Uterus (tissue), 2 donors: Measurements from ENCODE around the gene COG2.

Source experiments
- POLR2A ChIP-seq, 2 donors: fragments of 450-650 bp; IDR thresholded peaks; one replicate each; pipeline ENCODE4 v1.6.1; 2016; ENCODE audit warnings: antibody characterized with exemption in 2 of 2, mild to moderate bottlenecking in 1 of 2, moderate library complexity in 1 of 2
- TF ChIP-seq, protein P1 (sequence below), 4 experiments: fragments of 200-600 bp in 2 of 4; fragments of 450-650 bp in 2 of 4; sonication (generic) in 2 of 4; IDR thresholded peaks; one replicate each; pipeline ENCODE4 v1.5.1; 2016 to 2019; ENCODE audit warnings: antibody characterized with exemption in 4 of 4, mild to moderate bottlenecking in 2 of 4, moderate library complexity in 1 of 4

DNA sequence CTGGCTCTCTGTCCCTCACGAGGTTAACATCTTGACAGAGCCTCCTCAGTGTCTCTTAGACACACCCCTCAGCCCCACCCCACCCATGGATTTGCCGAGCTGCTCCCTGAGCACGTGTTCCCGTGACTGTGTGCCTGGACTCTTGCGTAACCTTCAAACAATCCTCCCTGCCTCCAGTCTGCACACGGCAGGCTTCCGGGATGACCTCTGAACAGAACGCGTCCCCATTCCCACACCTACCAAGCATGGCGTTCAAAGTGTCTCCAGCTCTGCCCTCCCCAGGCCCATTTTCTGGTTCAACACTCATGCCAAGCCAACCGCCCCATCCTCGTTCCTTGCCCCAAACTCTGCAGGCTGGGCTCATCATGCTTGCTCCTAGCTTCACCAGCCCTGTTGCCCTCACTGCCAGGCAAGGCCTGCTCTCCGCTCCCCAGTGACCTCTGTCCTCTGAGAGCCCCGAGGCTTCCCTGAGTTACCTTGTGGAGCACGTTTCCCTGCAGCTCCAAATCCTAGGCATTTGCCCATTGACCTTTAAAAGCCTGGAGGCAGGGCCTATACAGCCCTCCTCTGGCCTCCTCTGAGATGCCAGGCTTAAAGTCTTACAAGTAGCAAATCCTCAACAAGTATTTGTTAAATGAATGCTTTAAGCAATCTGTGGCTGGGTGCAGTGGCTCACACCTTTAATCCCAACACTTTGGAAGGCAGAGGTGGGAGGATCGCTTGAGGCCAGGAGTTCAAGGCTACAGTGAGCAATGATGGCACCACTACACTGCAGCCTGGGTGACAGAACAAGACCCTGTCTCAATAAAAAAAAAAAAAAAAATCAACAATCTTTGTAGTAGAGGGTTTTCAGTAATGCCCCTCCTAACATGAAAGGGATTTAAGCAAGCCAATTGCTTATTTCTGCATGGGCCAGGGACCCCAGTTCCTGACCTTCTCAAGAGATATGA, 66.6 kb downstream of the COG2 start:
- TF ChIP-seq POLR2A (IDR thresholded peaks at IDR 0.05), result no peak
- TF ChIP-seq, protein P1, sequence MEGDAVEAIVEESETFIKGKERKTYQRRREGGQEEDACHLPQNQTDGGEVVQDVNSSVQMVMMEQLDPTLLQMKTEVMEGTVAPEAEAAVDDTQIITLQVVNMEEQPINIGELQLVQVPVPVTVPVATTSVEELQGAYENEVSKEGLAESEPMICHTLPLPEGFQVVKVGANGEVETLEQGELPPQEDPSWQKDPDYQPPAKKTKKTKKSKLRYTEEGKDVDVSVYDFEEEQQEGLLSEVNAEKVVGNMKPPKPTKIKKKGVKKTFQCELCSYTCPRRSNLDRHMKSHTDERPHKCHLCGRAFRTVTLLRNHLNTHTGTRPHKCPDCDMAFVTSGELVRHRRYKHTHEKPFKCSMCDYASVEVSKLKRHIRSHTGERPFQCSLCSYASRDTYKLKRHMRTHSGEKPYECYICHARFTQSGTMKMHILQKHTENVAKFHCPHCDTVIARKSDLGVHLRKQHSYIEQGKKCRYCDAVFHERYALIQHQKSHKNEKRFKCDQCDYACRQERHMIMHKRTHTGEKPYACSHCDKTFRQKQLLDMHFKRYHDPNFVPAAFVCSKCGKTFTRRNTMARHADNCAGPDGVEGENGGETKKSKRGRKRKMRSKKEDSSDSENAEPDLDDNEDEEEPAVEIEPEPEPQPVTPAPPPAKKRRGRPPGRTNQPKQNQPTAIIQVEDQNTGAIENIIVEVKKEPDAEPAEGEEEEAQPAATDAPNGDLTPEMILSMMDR (IDR thresholded peaks at IDR 0.05), result no peak
